ENCODE data around the gene DSG3.

The DSG3 gene

GRCh38 chr18:31447530-31448191 lies at the start of gene DSG3:
DSG3 (plus strand) TSS chr18:31447741; CDS start chr18:31447878, 137 bp downstream.
- H3K4me3 Mint-ChIP-seq: no peak within 1 kb of the TSS
- no peaks in the 10 kb centered on the region for H3K9me3 Mint-ChIP-seq
- H3K4me1 Mint-ChIP-seq: no peaks in the 10 kb centered on the region
- H3K27ac Mint-ChIP-seq: no peak within 1 kb of the TSS
- no peaks in the 10 kb centered on the region for H3K27me3 Mint-ChIP-seq
- no peaks in the 10 kb centered on the region for H3K36me3 Mint-ChIP-seq

GRCh38 chr18:31398191-31398590 lies 49.4 kb upstream of the DSG3 start:
- Mint-ChIP-seq H3K27ac (no peak overlapping the region), H3K27me3 (no peaks in the 10 kb centered on the region), H3K4me1 (no peaks in the 10 kb centered on the region), H3K36me3 (no peaks in the 10 kb centered on the region), H3K9me3 (no peaks in the 10 kb centered on the region), H3K4me3 (no peak overlapping the region)

- Mint-ChIP-seq H3K27ac (no peak overlapping the region), H3K4me3 (no peak overlapping the region), H3K27me3 (no peaks in the 10 kb centered on the region), H3K36me3 (no peaks in the 10 kb centered on the region), H3K4me1 (no peaks in the 10 kb centered on the region), H3K9me3 (no peaks in the 10 kb centered on the region)
These were observed 48.1 kb upstream of the DSG3 start for GRCh38 chr18:31399306-31400032.

GRCh38 chr18:31401156-31402025 lies 46.1 kb upstream of the DSG3 start:
- Mint-ChIP-seq H3K4me3 (no peak overlapping the region), H3K27ac (no peak overlapping the region), H3K27me3 (no peaks in the 10 kb centered on the region), H3K9me3 (no peaks in the 10 kb centered on the region), H3K4me1 (no peaks in the 10 kb centered on the region), H3K36me3 (no peaks in the 10 kb centered on the region)

GRCh38 chr18:31402026-31402373 lies 45.5 kb upstream of the DSG3 start:
- Mint-ChIP-seq H3K27me3 (no peaks in the 10 kb centered on the region), H3K4me1 (no peaks in the 10 kb centered on the region), H3K9me3 (no peaks in the 10 kb centered on the region), H3K27ac (no peak overlapping the region), H3K36me3 (no peaks in the 10 kb centered on the region), H3K4me3 (no peak overlapping the region)

GRCh38 chr18:31403409-31403808 lies 44.1 kb upstream of the DSG3 start:
- Mint-ChIP-seq H3K27me3 (no peaks in the 10 kb centered on the region), H3K9me3 (no peaks in the 10 kb centered on the region), H3K27ac (no peak overlapping the region), H3K4me3 (no peak overlapping the region), H3K36me3 (no peaks in the 10 kb centered on the region), H3K4me1 (no peaks in the 10 kb centered on the region)

- H3K4me3 Mint-ChIP-seq: no peak overlapping the region
- H3K27me3 Mint-ChIP-seq: no peaks in the 10 kb centered on the region
These were observed 39.9 kb upstream of the DSG3 start for GRCh38 chr18:31407649-31408048.

GRCh38 chr18:31409276-31409675 lies 38.3 kb upstream of the DSG3 start:
- no peak overlapping the region for H3K27ac Mint-ChIP-seq
- H3K9me3 Mint-ChIP-seq: no peaks in the 10 kb centered on the region
- H3K4me1 Mint-ChIP-seq: no peaks in the 10 kb centered on the region
- H3K36me3 Mint-ChIP-seq: no peaks in the 10 kb centered on the region
- H3K27me3 Mint-ChIP-seq: no peaks in the 10 kb centered on the region
- no peak overlapping the region for H3K4me3 Mint-ChIP-seq

More at GRCh38 chr18:31407649-31408048, 39.9 kb upstream of the DSG3 start:
- H3K4me1 Mint-ChIP-seq: no peaks in the 10 kb centered on the region
- no peak overlapping the region for H3K27ac Mint-ChIP-seq
- no peaks in the 10 kb centered on the region for H3K9me3 Mint-ChIP-seq
- no peaks in the 10 kb centered on the region for H3K36me3 Mint-ChIP-seq

- Mint-ChIP-seq H3K36me3 (no peaks in the 10 kb centered on the region), H3K27me3 (no peaks in the 10 kb centered on the region), H3K4me1 (no peaks in the 10 kb centered on the region), H3K9me3 (peaks cover 3% of the 10 kb centered on the region), H3K4me3 (no peak overlapping the region), H3K27ac (no peak overlapping the region)
These were observed 36.6 kb upstream of the DSG3 start for GRCh38 chr18:31410716-31411483.

GRCh38 chr18:31413137-31413536 lies 34.4 kb upstream of the DSG3 start:
- no peaks in the 10 kb centered on the region for H3K36me3 Mint-ChIP-seq
- H3K4me1 Mint-ChIP-seq: no peaks in the 10 kb centered on the region
- H3K4me3 Mint-ChIP-seq: no peak overlapping the region
- H3K27ac Mint-ChIP-seq: no peak overlapping the region
- peaks cover 3% of the 10 kb centered on the region for H3K9me3 Mint-ChIP-seq
- no peaks in the 10 kb centered on the region for H3K27me3 Mint-ChIP-seq

GRCh38 chr18:31417850-31418249 lies 29.7 kb upstream of the DSG3 start:
- Mint-ChIP-seq H3K36me3 (no peaks in the 10 kb centered on the region), H3K4me1 (no peaks in the 10 kb centered on the region), H3K27ac (no peak overlapping the region), H3K4me3 (no peak overlapping the region), H3K9me3 (peaks cover 3% of the 10 kb centered on the region), H3K27me3 (no peaks in the 10 kb centered on the region)

- no peak overlapping the region for H3K4me3 Mint-ChIP-seq
- H3K27ac Mint-ChIP-seq: no peak overlapping the region
- no peaks in the 10 kb centered on the region for H3K4me1 Mint-ChIP-seq
- peaks cover 9% of the 10 kb centered on the region for H3K9me3 Mint-ChIP-seq
- H3K27me3 Mint-ChIP-seq: no peaks in the 10 kb centered on the region
- H3K36me3 Mint-ChIP-seq: no peaks in the 10 kb centered on the region
These were observed 28.0 kb upstream of the DSG3 start for GRCh38 chr18:31419457-31419932.

- no peaks in the 10 kb centered on the region for H3K27me3 Mint-ChIP-seq
- H3K9me3 Mint-ChIP-seq: peaks cover 9% of the 10 kb centered on the region
- no peaks in the 10 kb centered on the region for H3K36me3 Mint-ChIP-seq
- H3K4me3 Mint-ChIP-seq: no peak overlapping the region
- no peaks in the 10 kb centered on the region for H3K4me1 Mint-ChIP-seq
- H3K27ac Mint-ChIP-seq: no peak overlapping the region
These were observed 27.5 kb upstream of the DSG3 start for GRCh38 chr18:31420032-31420431.

- peaks cover 9% of the 10 kb centered on the region for H3K9me3 Mint-ChIP-seq
- no peak overlapping the region for H3K27ac Mint-ChIP-seq
- no peaks in the 10 kb centered on the region for H3K27me3 Mint-ChIP-seq
- H3K4me3 Mint-ChIP-seq: no peak overlapping the region
- H3K4me1 Mint-ChIP-seq: no peaks in the 10 kb centered on the region
- no peaks in the 10 kb centered on the region for H3K36me3 Mint-ChIP-seq
These were observed 27.0 kb upstream of the DSG3 start for GRCh38 chr18:31420524-31420923.

- no peaks in the 10 kb centered on the region for H3K4me1 Mint-ChIP-seq
- H3K27ac Mint-ChIP-seq: no peak overlapping the region
- H3K4me3 Mint-ChIP-seq: no peak overlapping the region
- no peaks in the 10 kb centered on the region for H3K36me3 Mint-ChIP-seq
- peaks cover 6% of the 10 kb centered on the region for H3K9me3 Mint-ChIP-seq
- no peaks in the 10 kb centered on the region for H3K27me3 Mint-ChIP-seq
These were observed 23.1 kb upstream of the DSG3 start for GRCh38 chr18:31424383-31424988.
